ENCODE measurements around the gene LIN52.

The LIN52 gene

GRCh38 chr14:74084277-74085046 lies at the start of gene LIN52, which contains the start of gene ALDH6A1:
TSS of gene LIN52 (plus strand) at chr14:74084956. CDS start at chr14:74084975, 19 bp downstream.
TSS of gene ALDH6A1 (minus strand) at chr14:74084453. CDS start at chr14:74084394, 59 bp downstream.
- peak; percentile 100 for DNase-seq

- no peak for DNase-seq
Observed at GRCh38 chr14:74035556-74035955, 49.2 kb upstream of the LIN52 start.

GRCh38 chr14:74038020-74038859 lies 46.5 kb upstream of the LIN52 start:
- peak; percentile 87 for DNase-seq

- no peak for DNase-seq
Observed at GRCh38 chr14:74042296-74042695, 42.5 kb upstream of the LIN52 start.

GRCh38 chr14:74045522-74045921 lies 39.2 kb upstream of the LIN52 start:
- no peak for DNase-seq

- no peak for DNase-seq
Observed at GRCh38 chr14:74048281-74048680, 36.5 kb upstream of the LIN52 start.

GRCh38 chr14:74049876-74050495 lies 34.8 kb upstream of the LIN52 start:
- DNase-seq: no peak

GRCh38 chr14:74062809-74063150 lies 22.0 kb upstream of the LIN52 start:
- no peak for DNase-seq

- no peak for DNase-seq
Observed at GRCh38 chr14:74064426-74064825, 20.3 kb upstream of the LIN52 start.

GRCh38 chr14:74064883-74065282 lies 19.9 kb upstream of the LIN52 start:
- no peak for DNase-seq

GRCh38 chr14:74065746-74066575 lies 18.8 kb upstream of the LIN52 start:
- no peak for DNase-seq

GRCh38 chr14:74077401-74077800 lies 7.4 kb upstream of the LIN52 start:
- no peak for DNase-seq

GRCh38 chr14:74080820-74081460 lies 3.8 kb upstream of the LIN52 start:
- no peak for DNase-seq

GRCh38 chr14:74081491-74081890 lies 3.3 kb upstream of the LIN52 start:
- no peak for DNase-seq

GRCh38 chr14:74083161-74083560 lies 1.6 kb upstream of the LIN52 start:
- no peak for DNase-seq

- no peak for DNase-seq
Observed at GRCh38 chr14:74083784-74084276, 926 bp upstream of the LIN52 start.

- no peak for DNase-seq
Observed at GRCh38 chr14:74085047-74085637, 386 bp downstream of the LIN52 start.

GRCh38 chr14:74085828-74086227 lies 1.1 kb downstream of the LIN52 start:
- DNase-seq: no peak

GRCh38 chr14:74089251-74090020 lies 4.7 kb downstream of the LIN52 start:
- no peak for DNase-seq

- no peak for DNase-seq
Observed at GRCh38 chr14:74105381-74105780, 20.6 kb downstream of the LIN52 start.

GRCh38 chr14:74109369-74109768 lies 24.6 kb downstream of the LIN52 start:
- no peak for DNase-seq

Measured in NCI-H1694 treated with DMSO at 0.1 percent for 48 hours (cell line).